ENCODE data around the gene TSPYL6. TPM values are rescaled to one million over a fixed set of nuclear protein-coding genes. Genes with fewer than 3 reads are reported as not detected.

TSPYL6 gene
- total RNA-seq, 1 experiment from 2014 or later, result not detected

GRCh38 chr2:54279385-54279784 is 23.4 kb upstream of the TSPYL6 start:
- H3K36me3 ChIP-seq (ENCODE audit: control insufficient read depth, insufficient read depth, low read length), result no peaks in the 10 kb centered on the region
- peak in 1 of 2 experiments; percentile 22 for DNase-seq
- POLR2A ChIA-PET, result no interaction called here

GRCh38 chr2:54275541-54275940 is 19.5 kb upstream of the TSPYL6 start:
- no peak for TF ChIP-seq CTCF (IDR thresholded peaks at IDR 0.05; ENCODE audit: insufficient read depth in 1 of 2, low read depth in 1 of 2, low read length in 1 of 2, severe bottlenecking in 1 of 2, unreplicated experiment in 1 of 2)
- Histone ChIP-seq H3K27me3 (replicated peaks; ENCODE audit: control insufficient read depth, insufficient read depth, low read length) (no peaks in the 10 kb centered on the region), H3K4me3 (ENCODE audit: low read depth, low read length) (no peak overlapping the region), H3K36me3 (ENCODE audit: control insufficient read depth, insufficient read depth, low read length) (no peaks in the 10 kb centered on the region), H3K4me1 (no peaks in the 10 kb centered on the region), H3K9me3 (no peaks in the 10 kb centered on the region)
- no TSS peak for BruUV-seq (replicated peaks)
- H3K4me1 Mint-ChIP-seq (ENCODE audit: low read depth, unreplicated experiment), result no peaks in the 10 kb centered on the region
- H3K36me3 Mint-ChIP-seq (ENCODE audit: insufficient read depth, unreplicated experiment), result no peaks in the 10 kb centered on the region
- peaks cover 9% of the 10 kb centered on the region for H3K9me3 Mint-ChIP-seq (ENCODE audit: unreplicated experiment)
- H3K27ac Mint-ChIP-seq (ENCODE audit: unreplicated experiment), result no peak overlapping the region
- no peak for DNase-seq
- CTCF ChIA-PET, result no interaction called here
- intact Hi-C loops (cut with micrococcal nuclease; ENCODE audit: unreplicated experiment), result loop anchor here (5.0 kb wide), 1 partner anchor 43 kb away; no protein-coding TSS in a partner anchor
- POLR2A ChIA-PET, result no interaction called here
- no peaks in the 10 kb centered on the region for H3K27me3 Mint-ChIP-seq (ENCODE audit: insufficient read depth, unreplicated experiment)
- no peak overlapping the region for H3K4me3 Mint-ChIP-seq (ENCODE audit: unreplicated experiment)

More at GRCh38 chr2:54279385-54279784, 23.4 kb upstream of the TSPYL6 start:
- Histone ChIP-seq H3K4me3 (ENCODE audit: low read depth, low read length) (no peak overlapping the region), H3K9me3 (no peaks in the 10 kb centered on the region), H3K27me3 (replicated peaks; ENCODE audit: control insufficient read depth, insufficient read depth, low read length) (no peaks in the 10 kb centered on the region), H3K4me1 (no peaks in the 10 kb centered on the region)
- intact Hi-C loops (cut with micrococcal nuclease; ENCODE audit: unreplicated experiment), result loop anchor here (5.0 kb wide), 1 partner anchor 47 kb away; no protein-coding TSS in a partner anchor
- H3K9me3 Mint-ChIP-seq (ENCODE audit: unreplicated experiment), result no peaks in the 10 kb centered on the region
- H3K27ac Mint-ChIP-seq (ENCODE audit: unreplicated experiment), result no peak overlapping the region
- no peaks in the 10 kb centered on the region for H3K36me3 Mint-ChIP-seq (ENCODE audit: insufficient read depth, unreplicated experiment)
- peak; percentile 23 to 43 for TF ChIP-seq CTCF (IDR thresholded peaks at IDR 0.05; ENCODE audit: insufficient read depth in 1 of 2, low read depth in 1 of 2, low read length in 1 of 2, severe bottlenecking in 1 of 2, unreplicated experiment in 1 of 2)
- no TSS peak for BruUV-seq (replicated peaks)
- no peak overlapping the region for H3K4me3 Mint-ChIP-seq (ENCODE audit: unreplicated experiment)
- no peaks in the 10 kb centered on the region for H3K4me1 Mint-ChIP-seq (ENCODE audit: low read depth, unreplicated experiment)
- CTCF ChIA-PET, result interaction anchor here (1.1 kb wide), 1 partner anchor 40 kb away, joined by 3 read pairs; no protein-coding TSS in a partner anchor
- H3K27me3 Mint-ChIP-seq (ENCODE audit: insufficient read depth, unreplicated experiment), result no peaks in the 10 kb centered on the region

DNA sequence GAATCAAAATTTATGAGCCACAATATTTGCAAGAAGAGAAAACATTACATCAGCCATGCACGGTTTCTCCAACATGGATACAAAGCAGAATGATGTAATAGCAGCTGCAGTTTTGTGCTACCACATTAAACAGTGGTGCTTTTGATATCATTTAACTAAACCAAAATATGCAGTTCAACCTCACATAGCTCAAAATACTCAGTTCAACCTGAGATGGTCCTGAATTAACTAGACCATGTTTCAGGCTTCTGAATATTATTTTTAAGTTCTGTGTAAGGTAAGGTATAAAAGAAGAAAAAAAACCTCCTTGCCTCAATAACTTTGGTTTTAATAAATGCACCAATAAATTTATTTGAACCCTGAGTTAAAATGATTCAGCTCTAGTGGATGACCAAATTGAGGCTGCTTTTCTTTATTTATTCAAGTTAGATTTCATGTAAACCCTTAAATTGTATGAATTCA is 18.8 kb upstream of the TSPYL6 start:
- no peak overlapping the region for H3K27ac Mint-ChIP-seq (ENCODE audit: unreplicated experiment)
- no peak overlapping the region for H3K4me3 Mint-ChIP-seq (ENCODE audit: unreplicated experiment)
- H3K4me1 ChIP-seq, result no peaks in the 10 kb centered on the region
- no peak overlapping the region for H3K4me3 ChIP-seq (ENCODE audit: low read depth, low read length)
- H3K27me3 ChIP-seq (replicated peaks; ENCODE audit: control insufficient read depth, insufficient read depth, low read length), result no peaks in the 10 kb centered on the region
- intact Hi-C loops (cut with micrococcal nuclease; ENCODE audit: unreplicated experiment), result loop anchor here (5.0 kb wide), 1 partner anchor 43 kb away; no protein-coding TSS in a partner anchor
- no peak for DNase-seq
- H3K4me1 Mint-ChIP-seq (ENCODE audit: low read depth, unreplicated experiment), result no peaks in the 10 kb centered on the region
- CTCF ChIA-PET, result no interaction called here
- H3K27me3 Mint-ChIP-seq (ENCODE audit: insufficient read depth, unreplicated experiment), result no peaks in the 10 kb centered on the region
- no peaks in the 10 kb centered on the region for H3K9me3 ChIP-seq
- peaks cover 9% of the 10 kb centered on the region for H3K9me3 Mint-ChIP-seq (ENCODE audit: unreplicated experiment)
- H3K36me3 ChIP-seq (ENCODE audit: control insufficient read depth, insufficient read depth, low read length), result no peaks in the 10 kb centered on the region
- POLR2A ChIA-PET, result no interaction called here
- H3K36me3 Mint-ChIP-seq (ENCODE audit: insufficient read depth, unreplicated experiment), result no peaks in the 10 kb centered on the region
- no peak for TF ChIP-seq CTCF (IDR thresholded peaks at IDR 0.05; ENCODE audit: insufficient read depth in 1 of 2, low read depth in 1 of 2, low read length in 1 of 2, severe bottlenecking in 1 of 2, unreplicated experiment in 1 of 2)
- no TSS peak for BruUV-seq (replicated peaks)

Measured in Caco-2 (cell line).